HG03565 (cell line): ENCODE data around the gene TIMM44.
"Not testable (repeated sequence)": the region's sequence is repeated elsewhere in the genome, so short reads cannot be mapped to it uniquely, and the experiment has no call there.

Source experiments
- ATAC-seq: cut with Tn5 transposase; IDR thresholded peaks from one replicate; pipeline ENCODE4 v1.9.1; 2021; ENCODE audit warnings: mild to moderate bottlenecking, moderate library complexity; ENCODE audit not compliant: unreplicated experiment

Gene TIMM44

DNA sequence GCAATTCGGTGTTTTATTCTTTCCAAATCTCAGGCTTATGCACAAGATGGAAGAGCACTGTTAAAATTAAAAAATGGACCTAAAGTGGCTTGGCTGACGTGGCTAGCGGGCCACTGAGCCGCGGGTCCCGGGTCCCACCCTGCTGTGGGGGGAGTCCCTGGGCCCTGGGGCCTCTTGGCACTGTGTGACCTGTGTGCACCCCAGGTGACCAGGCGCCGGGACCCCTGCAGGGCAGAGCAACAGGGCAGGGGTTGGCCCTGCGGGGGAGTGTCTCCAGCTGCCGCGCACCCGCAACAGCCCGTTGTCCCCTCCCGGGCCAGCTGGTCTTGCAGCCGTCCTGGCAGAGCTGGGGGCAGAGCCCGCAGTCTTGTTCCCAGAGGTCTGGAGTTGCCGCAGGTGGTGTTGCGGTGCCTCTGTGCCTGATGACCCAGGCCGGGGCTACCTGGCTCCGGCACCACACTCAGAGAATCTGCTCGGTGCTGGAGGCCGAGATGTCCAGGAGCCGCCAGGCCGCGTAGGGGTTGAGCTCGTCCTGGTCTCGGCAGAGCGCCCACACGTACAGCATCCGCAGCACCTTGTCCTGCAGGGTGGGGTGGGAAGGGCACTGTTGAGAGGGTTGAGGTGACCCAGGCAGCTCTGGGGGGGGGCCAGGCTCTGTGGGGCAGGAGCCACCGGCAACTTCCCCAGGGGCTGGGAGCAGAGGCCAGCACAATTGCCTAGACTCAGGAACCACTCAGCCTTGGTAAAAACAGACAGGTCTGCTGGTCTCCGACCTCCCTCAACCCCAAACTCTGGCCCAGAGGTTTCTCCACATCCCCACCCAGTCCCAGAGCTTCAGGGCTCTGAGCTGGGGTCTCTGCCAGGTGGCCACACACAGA is 16.5 kb downstream of the TIMM44 start:
- ATAC-seq, result no peak

DNA sequence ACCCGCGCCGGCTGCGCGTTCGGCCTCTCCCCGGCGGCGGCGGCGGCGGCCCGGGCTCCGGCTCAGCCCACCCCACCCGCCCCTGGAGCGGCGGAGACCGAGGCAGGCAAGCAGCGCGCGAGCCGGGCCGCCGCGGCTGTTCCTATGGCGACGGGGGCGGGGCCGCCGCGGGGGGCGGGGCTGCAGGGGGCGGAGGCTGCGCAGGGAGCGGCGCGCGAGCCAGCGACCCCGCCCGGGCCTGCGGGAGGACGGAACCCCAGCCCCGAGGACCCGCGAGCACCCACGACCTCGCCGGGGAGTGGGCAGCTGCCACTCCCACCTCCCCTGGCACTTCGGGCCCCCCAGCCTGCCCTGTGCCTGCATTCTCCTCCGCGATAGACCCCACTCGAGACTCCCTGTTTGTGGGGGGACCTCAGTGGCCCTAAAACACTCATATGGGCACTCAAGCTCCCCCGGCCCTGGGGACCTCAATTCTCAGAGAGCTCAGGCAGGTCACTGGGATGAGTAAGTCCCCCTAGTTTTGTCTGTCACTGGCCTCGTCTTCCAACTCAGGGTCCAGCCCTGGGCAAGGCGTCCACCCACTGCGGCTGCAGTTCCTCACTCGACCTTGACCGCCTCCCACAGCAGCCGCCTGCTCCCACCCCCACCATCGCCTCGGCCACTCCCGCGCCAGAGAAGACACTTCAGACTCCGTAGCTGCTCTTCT is 17.3 kb downstream of the TIMM44 start, which contains the start of gene CTXN1:
CTXN1 (minus strand) TSS at position 115 of the 706 bp plus-strand sequence. CDS start 597 bp downstream, outside the sequence.
- ATAC-seq, result no peak

- no peak for ATAC-seq
These were observed 18.2 kb downstream of the TIMM44 start for GRCh38 chr19:7925171-7925851.

- no peak for ATAC-seq
These were observed 18.8 kb downstream of the TIMM44 start for GRCh38 chr19:7924651-7925170.

DNA sequence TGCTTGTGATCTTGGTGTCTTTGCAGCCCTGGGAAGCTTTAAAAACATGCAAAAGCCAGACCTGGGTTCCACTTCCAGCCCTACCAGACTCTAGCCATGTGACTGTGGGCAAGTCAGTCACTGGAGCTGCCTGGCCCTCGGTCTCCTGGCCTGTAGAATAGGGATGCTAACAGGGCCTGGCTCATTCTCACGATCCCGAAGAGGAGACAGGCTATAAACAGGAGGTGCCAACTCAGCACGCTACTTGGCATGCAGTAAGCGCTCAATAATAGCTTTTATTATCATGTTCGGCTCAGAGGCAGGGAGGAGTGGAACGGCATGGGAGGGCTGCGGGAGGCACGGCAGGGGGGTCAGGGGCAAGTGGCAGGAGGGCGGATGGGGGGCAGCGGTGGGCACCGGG is 19.2 kb downstream of the TIMM44 start:
- ATAC-seq, result no peak

DNA sequence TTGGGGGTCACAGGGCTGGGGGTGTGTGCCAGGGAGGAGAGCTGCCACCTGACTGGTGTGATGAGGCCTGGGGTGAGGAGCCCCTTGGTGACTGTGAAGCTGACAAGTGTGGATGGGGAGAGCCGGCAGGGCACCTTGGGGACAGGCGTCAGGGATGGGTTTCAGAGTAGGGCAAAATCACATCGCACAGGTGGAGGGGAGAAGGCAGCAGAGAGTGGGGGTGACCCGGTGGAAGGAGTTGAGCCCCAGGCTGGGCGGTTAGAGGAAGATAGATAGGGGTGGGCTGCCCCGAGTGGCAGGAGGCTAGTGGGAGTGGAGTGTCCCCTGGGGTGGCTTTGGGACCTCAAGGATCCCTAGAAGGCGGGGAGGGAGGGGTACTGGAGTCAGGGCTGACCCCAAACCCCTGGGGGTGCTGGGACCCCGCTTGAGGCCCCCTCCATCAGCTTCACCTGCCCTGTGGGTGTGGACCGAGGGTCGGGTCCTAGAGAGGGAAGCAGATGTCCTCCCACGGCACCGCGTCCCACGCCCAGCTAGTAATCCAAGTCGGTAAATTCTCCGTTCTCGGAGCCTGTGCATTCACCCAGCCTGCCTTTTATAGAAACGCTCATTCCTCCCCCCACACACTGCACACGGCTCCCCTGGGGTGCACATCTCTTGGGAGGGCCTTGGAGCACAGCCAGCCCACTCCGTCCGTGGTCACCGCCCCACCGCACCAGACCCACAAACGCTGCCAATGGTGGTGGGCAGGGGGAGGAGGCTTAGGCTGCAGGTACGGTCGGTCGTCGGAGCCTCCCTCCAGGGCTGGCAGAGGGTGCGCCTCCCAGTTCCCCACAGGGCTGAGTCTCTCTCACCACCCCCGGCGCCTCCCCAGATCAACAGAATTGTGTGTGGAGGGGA is 19.9 kb downstream of the TIMM44 start:
- ATAC-seq, result no peak

GRCh38 chr19:7922836-7923195 is 20.6 kb downstream of the TIMM44 start:
- no peak for ATAC-seq

- ATAC-seq, result no peak
These were observed 21.3 kb downstream of the TIMM44 start for GRCh38 chr19:7921967-7922835.

DNA sequence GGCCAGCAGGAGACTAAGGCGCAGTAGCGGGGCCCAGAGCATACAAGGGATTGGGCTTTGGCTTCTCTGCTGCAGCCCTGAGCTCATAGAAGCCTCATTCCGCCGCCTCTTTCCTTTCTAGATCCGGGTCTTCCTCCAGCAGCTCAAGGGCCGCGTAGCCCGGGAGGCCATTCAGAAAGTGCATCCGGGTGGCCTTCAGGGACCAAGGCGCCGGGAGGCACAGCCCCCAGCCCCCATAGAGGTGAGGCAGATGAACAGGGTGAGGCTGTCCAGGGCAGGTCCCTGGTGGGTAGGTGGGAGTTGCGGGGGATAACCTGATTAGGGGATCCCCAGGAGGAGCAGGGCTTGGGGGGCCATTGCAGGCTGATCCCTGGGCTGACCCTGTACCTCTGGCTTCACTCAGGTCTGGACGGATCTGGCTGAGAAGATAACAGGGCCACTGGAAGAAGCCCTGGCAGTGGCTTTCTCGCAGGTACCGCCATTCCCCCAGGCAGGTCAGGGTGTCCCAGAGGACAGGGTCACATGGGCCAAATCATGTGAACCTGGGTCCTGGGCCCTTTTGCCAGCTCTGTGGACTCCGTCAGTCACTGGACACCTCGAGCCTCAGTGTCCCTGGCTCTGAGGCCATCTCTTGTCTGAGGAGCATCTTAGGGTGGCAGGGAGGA is 22.0 kb downstream of the TIMM44 start:
- no peak for ATAC-seq

- ATAC-seq, result peak; percentile 31
These were observed 22.8 kb downstream of the TIMM44 start for GRCh38 chr19:7920519-7921301.

DNA sequence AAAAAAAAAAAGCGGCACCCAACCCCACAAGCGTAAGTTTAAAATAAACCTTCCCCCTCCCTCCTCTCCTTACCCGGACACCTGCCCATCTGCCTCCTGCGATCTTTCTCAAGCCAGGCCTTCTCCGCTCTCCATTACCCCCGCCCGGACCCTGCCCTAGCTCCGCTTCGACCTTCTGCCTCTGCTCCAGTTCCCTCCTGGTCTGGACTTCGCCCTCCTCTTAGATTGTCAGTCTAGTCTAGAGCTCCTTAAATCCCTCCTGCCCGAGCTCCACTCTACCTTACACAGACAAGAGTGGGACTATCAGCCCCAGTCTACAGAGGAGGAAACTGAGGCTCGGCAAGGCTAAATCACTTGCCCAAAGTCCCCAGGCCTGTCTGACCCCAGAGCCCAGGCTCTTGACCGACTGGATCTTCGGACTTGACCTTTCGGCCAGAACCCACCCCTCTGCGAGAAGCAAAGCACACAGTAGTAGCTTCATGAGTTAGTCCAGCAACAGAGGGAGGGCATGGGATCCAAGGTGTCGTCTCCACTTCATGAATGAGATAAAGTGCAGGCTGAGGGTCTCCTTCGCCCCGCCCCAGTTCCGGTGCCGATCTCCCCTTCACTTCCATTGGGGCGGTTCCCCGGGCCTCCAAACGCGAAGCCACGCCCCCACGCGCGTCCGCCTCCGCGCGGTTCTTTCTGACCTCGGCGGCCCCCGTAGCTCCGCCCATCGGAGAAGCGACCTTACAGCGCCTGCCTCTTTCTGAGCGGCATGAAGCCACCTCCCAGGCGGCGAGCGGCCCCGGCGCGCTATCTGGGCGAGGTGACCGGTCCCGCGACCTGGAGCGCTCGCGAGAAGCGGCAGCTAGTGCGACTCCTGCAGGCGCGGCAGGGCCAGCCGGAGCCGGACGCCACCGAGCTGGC is 23.6 kb downstream of the TIMM44 start, which contains the start of gene SNAPC2:
SNAPC2 (plus strand) TSS at position 729 of the 909 bp plus-strand sequence; CDS start at position 758, 29 bp downstream.
- peak; percentile 50 for ATAC-seq

DNA sequence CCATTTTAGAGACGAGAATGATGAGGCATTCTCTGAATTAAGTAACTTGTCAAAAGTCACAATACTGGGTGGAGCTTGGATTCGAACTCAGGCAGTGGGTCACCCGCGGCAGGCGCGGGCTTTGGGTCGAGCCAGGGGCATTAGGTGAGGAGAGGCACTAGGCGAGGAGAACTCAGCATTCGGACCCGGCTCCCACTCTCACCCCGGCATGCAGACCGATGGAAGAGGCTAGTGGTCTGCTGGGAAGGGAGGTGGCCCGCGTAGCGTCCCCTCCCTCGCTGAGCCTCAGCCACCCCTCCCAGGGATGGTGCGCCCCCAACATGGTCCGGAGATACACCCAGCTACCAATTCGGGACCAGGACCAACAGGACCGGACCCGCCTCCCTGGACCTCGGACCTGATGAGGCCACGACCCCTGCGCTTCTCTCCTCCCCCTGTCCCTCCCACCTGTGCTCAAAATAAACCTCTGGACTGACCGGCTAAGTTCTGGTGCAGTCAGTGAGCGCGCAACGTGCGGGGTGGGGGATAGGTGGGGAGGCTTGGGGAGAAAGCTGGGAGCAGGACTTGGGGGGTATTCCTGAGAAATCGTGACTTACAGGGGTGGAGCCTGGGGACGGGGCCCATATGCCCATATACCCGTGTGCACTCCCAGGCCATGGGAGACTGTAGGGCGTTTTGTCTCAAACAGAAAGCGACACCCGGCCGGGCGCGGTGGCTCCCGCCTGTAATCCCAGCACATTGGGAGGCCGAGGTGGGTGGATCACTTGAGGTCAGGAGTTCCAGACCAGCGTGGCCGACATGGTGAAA is 24.6 kb downstream of the TIMM44 start:
- ATAC-seq, result no peak

DNA sequence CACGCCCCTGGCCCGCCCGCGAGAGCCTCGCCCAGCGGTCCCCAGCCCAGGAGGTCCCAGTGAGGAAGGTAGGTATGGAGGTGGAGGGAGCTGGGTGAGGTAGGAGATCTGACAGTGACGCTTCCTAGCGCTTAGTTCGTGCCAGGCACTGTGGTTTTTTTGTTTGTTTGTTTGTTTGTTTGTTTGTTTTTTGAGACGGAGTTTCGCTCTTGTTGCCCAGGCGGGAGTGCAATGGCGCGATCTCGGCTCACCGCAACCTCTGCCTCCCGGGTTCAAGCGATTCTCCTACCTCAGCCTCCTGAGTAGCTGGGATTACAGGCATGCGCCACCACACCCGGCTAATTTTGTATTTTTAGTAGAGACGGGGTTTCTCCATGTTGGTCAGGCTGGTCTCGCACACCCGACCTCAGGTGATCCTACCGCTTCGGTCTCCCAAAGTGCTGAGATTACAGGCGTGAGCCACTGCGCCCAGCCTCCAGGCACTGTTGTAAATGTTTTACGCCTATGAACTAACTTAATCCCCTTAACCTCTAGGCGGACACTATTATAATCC is 25.3 kb downstream of the TIMM44 start:
- ATAC-seq, result not testable (repeated sequence)

GRCh38 chr19:7917267-7918061 is 26.0 kb downstream of the TIMM44 start:
- ATAC-seq, result no peak

- no peak for ATAC-seq
These were observed 26.6 kb downstream of the TIMM44 start for GRCh38 chr19:7916955-7917266.
